ENCODE results near the gene GPC6. TPM values are rescaled to one million over a fixed set of nuclear protein-coding genes. Genes with fewer than 3 reads are reported as not detected.

Gene GPC6
- total RNA-seq, 1 experiment from 2014 or later = not detected

DNA sequence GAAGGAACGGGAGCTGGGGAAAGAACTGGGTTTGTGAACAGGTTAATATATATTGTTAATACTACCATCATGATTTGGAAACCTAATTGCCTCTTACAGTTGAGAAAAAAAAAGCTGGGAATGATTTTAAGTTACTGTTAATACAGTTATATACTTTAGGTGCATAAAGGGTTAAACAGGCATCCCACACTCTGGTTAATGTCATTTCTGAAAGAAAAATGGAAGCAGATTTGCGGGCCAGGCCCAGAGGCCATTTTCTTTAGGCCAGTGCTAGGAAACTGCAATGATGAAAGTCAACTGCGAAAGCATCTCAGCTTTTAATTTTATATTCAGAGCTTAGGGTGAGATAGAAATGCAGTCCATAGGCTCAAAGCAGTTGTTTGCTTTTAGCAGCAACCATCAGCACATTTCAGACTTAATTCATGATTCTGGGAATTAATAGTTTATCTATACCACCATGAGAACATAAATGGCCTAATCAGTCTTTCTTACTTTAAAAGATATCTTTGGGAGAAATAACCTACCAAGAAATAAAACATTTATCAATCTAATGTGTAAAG is 592.8 kb downstream of the GPC6 start:
- no peak for DNase-seq (ENCODE audit: low spot score)

GRCh38 chr13:93824286-93824685 is 597.7 kb downstream of the GPC6 start:
- DNase-seq (ENCODE audit: low spot score) = no peak

DNA sequence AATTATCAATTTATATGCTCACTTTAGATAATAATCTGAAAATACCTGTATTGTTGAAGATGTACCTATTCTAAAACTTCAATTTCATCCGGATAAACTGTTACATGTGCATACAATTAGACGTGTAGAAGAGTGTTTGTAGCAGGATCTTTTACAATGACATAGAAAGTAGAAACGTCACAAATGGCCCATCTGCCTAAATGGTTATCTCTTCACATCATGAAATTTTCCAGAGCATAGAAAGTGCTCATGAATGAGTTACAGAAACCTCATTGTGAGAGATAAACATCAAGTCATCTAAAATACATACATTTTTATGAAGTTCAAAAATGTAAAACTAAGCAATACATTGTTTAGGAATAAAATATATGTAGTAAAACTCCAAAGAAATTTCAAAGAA is 607.4 kb downstream of the GPC6 start:
- no peak for DNase-seq (ENCODE audit: low spot score)

GRCh38 chr13:93843082-93843481 is 616.5 kb downstream of the GPC6 start:
- no peak for DNase-seq (ENCODE audit: low spot score)

DNA sequence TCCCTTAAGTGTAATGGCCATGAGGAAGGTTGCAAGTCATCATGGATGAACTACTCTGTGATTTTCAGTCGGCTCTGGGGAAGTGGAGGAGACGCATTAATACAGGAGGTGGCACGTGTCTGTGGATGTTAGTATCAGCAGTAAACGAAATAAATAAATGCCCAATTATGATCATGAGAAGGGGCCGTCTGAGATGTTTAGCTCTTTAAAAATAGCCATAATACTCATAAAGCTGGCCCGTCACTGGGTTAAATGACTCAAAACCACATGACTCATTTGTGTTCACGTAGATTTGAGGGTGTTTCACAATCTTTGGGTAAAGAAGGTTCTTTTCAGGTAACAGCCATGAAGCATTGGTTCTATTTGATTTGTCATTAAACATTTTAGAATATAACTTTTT is 620.6 kb downstream of the GPC6 start:
- DNase-seq (ENCODE audit: low spot score) = no peak

DNA sequence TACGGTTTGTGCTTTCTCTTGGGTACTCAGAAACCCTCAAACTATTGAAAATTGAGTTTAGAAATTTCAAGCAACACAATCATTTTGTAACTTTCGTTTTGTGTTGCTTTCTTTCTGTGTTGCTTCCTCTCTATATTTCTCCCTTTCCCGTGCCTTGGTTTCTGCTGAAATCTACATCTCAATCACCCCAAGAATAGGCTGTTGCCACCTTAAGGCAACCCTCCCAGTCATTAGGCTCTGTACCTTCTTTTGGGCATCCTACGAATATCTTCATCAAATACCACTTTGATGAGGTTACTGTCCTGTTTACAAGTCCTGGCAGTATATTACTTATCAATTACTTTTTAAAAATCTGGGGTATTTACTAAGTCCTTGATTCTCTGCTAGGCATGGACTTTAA is 621.6 kb downstream of the GPC6 start:
- no peak for DNase-seq (ENCODE audit: low spot score)

DNA sequence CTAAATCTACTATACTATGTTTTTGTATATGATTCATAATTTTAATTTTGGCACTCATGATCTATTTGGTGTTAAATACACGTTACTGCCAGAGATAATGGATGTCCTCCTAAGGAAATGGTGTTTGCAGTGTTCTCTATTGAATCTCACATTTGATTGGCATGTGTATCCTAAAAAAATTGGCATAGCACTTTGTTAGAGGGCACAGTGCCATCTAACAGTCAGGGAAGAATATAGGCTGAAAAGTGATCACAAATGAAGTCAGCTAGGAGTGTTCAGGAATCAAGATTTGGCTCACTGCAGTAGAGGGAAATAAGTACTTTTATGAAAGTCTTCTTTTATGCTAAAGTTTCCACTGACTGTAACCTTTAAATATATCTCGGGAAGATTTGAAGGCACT is 624.6 kb downstream of the GPC6 start:
- DNase-seq (ENCODE audit: low spot score) = no peak

- no peak for DNase-seq (ENCODE audit: low spot score)
Measured at GRCh38 chr13:93853912-93854311, 627.3 kb downstream of the GPC6 start.

- no peak for DNase-seq (ENCODE audit: low spot score)
Measured at GRCh38 chr13:93857126-93857525, 630.5 kb downstream of the GPC6 start.

DNA sequence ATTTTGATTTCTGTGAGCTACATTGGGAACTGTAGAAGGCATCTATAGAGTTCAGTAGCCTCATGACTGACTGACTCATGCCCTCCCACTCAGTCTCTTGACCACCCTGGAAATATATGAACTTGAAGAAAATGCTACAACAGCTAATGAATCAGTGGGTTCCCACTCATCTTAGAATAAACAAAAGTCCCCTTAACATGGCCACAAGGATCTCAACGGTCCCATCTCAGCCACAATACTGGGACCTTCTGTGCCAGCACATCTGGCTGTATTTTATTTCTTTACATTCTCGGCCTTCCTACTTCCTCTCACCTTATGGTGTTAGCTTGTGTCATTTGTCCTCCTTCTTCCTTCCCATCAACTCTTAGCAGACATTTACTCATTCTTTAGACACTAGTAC is 633.1 kb downstream of the GPC6 start:
- DNase-seq (ENCODE audit: low spot score) = no peak

- DNase-seq (ENCODE audit: low spot score) = no peak
Measured at GRCh38 chr13:93861818-93862217, 635.2 kb downstream of the GPC6 start.

DNA sequence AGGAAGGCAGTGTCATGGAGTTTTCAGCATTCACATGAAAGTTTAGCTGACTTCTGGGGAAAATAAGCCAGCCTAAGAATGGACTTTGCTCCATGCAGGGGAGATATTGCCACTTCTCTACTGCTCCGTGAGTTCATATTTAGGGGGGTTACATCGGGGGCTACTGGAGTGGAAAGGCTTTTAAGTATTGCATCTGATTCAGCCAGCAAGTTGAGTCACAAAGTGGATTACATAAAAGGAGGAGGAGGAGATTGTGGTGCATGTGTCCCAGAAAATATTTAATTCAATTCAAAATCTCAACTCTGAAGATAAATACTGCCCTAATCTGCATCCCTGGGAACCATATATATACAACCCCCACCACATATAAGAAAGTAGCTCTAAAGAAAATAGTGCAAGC is 635.7 kb downstream of the GPC6 start:
- no peak for DNase-seq (ENCODE audit: low spot score)

DNA sequence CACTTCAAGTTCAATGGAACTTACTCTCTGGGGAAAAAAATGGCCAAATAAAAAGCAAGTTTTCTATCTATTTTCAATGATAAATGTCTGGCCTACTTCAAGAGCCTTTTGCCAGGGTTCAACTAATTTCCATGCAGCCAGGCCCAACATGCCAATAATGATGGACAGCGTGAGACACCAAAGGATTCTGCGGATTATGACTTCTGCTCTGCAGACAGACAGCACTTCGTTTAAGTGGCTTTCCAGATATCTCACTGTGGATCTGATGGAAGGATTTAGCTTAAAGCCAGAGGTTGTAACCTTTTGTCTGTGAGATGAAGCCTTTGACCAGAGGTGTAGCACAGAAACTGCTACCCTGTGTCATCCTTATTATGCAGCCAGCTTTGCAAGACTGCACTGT is 638.6 kb downstream of the GPC6 start:
- no peak for DNase-seq (ENCODE audit: low spot score)

- no peak for DNase-seq (ENCODE audit: low spot score)
Measured at GRCh38 chr13:93867481-93867880, 640.9 kb downstream of the GPC6 start.

DNA sequence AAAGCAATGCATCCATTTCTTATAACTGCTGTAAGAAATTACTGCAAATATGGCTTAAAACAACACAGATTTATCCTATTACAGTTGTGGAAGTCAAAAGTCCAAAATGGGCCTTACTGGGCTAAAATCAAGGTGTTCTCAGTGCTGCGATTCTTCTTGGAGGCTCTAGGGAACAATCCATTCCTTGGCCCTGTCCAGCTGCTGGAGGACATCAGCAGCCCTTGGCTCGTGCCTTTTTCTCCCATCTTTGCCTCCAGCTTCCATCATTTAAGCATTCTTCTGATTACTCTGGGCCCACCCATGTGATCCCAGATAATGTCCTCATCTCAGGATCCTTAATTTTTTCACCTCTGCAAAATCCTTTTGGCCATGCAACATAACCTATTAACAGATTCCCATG is 645.8 kb downstream of the GPC6 start:
- DNase-seq (ENCODE audit: low spot score) = no peak

DNA sequence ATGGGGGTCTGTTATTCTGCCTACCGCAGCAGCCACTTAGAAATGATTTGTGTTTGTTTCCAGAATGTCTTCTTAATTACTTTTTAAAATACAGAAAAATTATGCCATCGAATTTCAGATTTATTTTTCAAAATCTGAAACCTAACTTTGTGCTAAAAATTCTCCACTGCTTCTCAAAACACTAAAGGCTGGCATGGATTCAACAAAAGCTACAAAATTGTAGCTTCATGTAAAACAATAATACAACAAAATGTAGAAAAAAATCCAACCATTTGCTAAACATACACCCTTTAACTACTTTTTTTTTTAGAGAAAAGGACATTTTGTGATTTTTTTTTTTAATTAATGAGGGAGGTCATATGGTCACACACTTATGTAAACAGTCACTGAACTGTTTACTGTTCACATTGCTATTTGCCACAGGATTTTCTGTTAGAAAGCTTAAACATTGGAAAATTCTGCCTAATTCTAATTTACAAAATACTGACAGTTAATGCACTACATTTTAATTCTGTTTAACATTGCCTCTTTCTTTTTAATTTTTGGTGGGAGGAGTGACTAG is 646.3 kb downstream of the GPC6 start:
- no peak for DNase-seq (ENCODE audit: low spot score)

DNA sequence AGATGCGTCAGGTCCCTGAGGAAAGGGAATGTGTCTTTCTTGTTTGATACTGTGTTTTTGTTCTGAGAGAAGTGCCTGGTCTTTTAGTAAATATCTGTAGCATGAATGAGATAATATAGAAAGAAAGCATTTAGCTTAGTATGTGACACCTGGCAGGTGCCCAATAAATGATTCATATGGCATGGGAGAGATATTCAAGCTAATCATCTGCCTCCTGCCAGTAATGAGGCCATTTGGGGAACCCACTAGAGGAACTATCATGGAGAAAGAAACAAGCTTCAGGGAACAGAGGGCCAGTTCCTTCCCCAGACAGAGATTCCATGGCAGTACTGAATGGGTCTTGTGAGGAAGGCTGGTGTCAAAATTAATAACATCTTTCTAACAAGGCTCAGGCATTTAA is 648.9 kb downstream of the GPC6 start:
- DNase-seq (ENCODE audit: low spot score) = no peak

GRCh38 chr13:93876236-93876635 is 649.6 kb downstream of the GPC6 start:
- no peak for DNase-seq (ENCODE audit: low spot score)

DNA sequence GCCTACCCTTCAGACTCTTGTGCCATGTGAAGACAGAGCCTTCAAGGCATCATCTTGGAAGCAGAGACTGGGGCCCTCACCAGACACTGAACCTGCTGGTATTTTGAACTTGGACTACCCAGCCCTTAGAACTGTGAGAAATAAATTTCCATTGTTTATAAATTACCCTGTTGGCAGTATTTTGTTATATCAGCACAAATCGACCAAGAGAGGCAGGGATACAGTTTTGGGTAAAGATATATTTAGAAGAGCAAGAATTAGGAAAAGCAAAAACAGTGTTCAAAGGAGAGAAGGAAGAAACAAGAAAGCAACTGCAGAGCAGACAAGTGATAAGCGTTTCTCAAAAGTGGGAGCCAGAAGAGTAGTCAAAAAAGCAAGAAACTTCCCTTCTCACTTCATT is 652.1 kb downstream of the GPC6 start:
- DNase-seq (ENCODE audit: low spot score) = no peak

DNA sequence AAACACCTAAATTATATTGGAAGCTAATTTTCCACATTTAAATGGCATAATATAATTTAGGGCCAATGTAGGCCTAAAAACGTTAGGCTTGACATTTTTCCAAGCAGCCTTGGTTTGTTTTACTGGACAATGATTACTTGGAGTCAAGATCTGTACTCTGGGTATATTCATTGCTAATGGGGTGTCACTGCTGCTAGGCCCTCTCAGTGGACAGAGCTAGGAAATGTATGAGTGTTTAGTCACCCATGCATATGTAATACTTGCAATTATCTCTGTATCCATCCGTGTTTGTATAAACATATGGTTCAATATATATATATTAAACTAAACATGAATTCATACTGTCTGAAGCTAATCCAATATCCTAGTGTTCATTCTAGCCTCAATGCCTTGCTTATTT is 654.8 kb downstream of the GPC6 start:
- DNase-seq (ENCODE audit: low spot score) = no peak

DNA sequence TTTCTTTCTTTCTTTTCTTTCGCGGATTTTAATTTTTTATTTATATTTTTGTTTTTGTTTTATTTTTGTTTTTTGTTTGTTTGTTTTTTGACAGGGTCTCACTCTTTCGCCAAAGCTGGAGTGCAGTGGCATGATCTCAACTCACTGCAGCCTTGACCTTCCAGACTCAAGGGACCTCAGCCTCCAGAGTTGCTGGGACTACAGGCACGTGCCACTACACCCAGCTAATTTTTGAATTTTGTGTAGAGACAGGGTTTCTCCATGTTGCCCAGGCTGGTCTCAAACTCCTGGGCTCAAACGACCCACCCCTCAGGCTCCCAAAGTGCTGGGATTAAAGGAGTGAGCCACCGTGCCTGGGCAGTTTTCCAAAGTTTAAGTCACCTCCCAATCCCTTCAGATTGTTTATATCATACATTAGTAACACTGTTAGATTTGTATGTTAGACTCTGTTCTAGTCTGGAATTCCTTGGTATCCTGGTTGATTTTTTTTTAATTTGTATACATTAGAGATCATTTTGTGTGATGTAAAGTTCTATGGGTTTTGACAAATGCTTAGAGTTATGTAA is 655.6 kb downstream of the GPC6 start:
- DNase-seq (ENCODE audit: low spot score) = no peak

GRCh38 chr13:93889430-93889951 is 662.9 kb downstream of the GPC6 start:
- DNase-seq (ENCODE audit: low spot score) = no peak

DNA sequence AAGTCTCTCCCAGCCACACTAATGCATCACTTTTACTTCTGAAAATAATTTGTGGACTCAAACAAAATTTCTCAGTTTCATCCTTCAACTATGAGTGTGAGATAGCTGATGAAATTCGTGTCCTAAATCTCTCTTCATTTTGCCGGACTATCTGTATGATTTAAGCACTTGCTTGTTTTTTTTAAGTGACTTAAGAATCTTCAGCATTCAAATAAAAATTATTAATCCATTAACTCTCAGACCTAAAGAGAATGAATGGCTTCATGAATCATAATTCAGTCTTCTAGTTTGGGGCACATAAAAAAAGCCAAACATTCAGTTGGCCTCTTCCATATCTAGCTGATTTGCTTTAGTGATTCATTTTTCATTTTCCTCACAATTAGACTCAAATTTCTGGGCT is 673.4 kb downstream of the GPC6 start:
- no peak for DNase-seq (ENCODE audit: low spot score)

DNA sequence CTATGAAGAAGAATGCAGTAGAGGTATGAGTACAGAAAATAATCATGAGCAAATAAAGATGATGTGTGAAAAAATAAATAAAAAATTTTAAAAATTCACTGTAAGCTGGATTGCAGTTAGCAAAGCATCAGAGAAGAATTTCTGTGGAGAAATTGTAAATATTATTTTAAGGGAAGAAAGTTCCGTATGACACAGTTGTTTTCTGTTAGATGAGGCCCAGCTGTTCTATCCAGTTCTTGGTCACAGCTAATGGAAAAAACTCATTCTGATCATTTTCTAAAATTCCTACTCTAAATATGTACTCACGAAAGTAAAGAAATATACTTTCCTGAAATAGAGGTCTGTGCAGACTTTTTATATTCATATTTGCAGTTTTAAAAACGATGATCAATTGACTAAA is 674.1 kb downstream of the GPC6 start:
- DNase-seq (ENCODE audit: low spot score) = no peak
